Thyroid gland (tissue), 4 donors: ENCODE data around the gene RRAD. TPM values are rescaled to one million over a fixed set of nuclear protein-coding genes. Genes with fewer than 3 reads are reported as not detected.

ENCODE experiments used
- DNase-seq, 2 donors: peaks; one replicate each; pipeline ENCODE4 v3.0.0-alpha.2; 2019
- H3K27ac ChIP-seq, 3 donors: fragments of 200-600 bp; sonication (generic); 1 replicate in 2 of 3; 2 replicates in 1 of 3; pipeline ENCODE4 v1.5.1; 2016 to 2019; ENCODE audit warnings: mild to moderate bottlenecking in 1 of 3, moderate library complexity in 1 of 3
- H3K27me3 ChIP-seq: fragments of 200-600 bp; sonication (generic); one replicate; pipeline ENCODE4 v1.5.1; 2019
- H3K36me3 ChIP-seq, 2 donors: fragments of 200-600 bp; sonication (generic); one replicate each; pipeline ENCODE4 v1.5.1; 2016 to 2019
- H3K4me1 ChIP-seq, 2 donors: fragments of 200-600 bp; sonication (generic); one replicate each; pipeline ENCODE4 v1.5.1; 2017 to 2019
- H3K4me3 ChIP-seq, 3 donors: fragments of 200-600 bp; sonication (generic); replicated peaks in 1 of 3; 1 replicate in 2 of 3; 2 replicates in 1 of 3; pipeline ENCODE4 v1.5.1; 2016; ENCODE audit warnings: mild to moderate bottlenecking in 1 of 3
- H3K9me3 ChIP-seq: fragments of 200-600 bp; sonication (generic); one replicate; pipeline ENCODE4 v1.5.1; 2017
- CTCF ChIP-seq, 6 experiments: fragments of 200-600 bp in 3 of 6; fragments of 450-650 bp in 3 of 6; sonication (generic) in 3 of 6; IDR thresholded peaks; one replicate each; pipeline ENCODE4 v1.5.1; 2016 to 2019; ENCODE audit warnings: antibody characterized with exemption in 6 of 6, mild to moderate bottlenecking in 2 of 6, inconsistent platforms in 1 of 6, moderate library complexity in 1 of 6
- POLR2A ChIP-seq, 2 donors: fragments of 450-650 bp; IDR thresholded peaks; one replicate each; pipeline ENCODE4 v1.6.1; 2017; ENCODE audit warnings: antibody characterized with exemption in 2 of 2, mild to moderate bottlenecking in 2 of 2, moderate library complexity in 1 of 2
- WGBS, 2 donors: methylation state at CpG; one replicate each; pipeline ENCODE4 v1.1.5; 2017; 5-methylcytosine and 5-hydroxymethylcytosine counted together
- intact Hi-C: fragments of 100-400 bp; cut with DNase I; formaldehyde crosslinking; loops from one replicate; pipeline ENCODE4 v1.15.1; 2023
- total RNA-seq, 4 donors: library from RNA; depleted of rRNA; stranded (reverse); fragments of >200 nt; gene quantifications; one replicate each; pipeline ENCODE4 v1.2.3, GENCODE V29; 2016

RRAD gene
- total RNA-seq, 4 donors from 2014 or later: 6.1 to 15.6 (median 10.9) TPM

- peak overlapping the region in 1 of 3 donors; percentile 25 for H3K4me3 ChIP-seq
- TF ChIP-seq POLR2A (IDR thresholded peaks at IDR 0.05) (no peak), CTCF (IDR thresholded peaks at IDR 0.05) (no peak)
Observed at GRCh38 chr16:66923866-66924265, 1.5 kb downstream of the RRAD start.

GRCh38 chr16:66923247-66923731 lies 2.0 kb downstream of the RRAD start:
- H3K27me3 ChIP-seq: no peaks in the 10 kb centered on the region
- intact Hi-C loops: no loop called here
- no peak for TF ChIP-seq CTCF (IDR thresholded peaks at IDR 0.05)
- TF ChIP-seq POLR2A (IDR thresholded peaks at IDR 0.05): peak in 1 of 2 donors; percentile 25
- H3K4me3 ChIP-seq: no peak overlapping the region
- WGBS, 2 donors: 28 to 34% methylated on average over 16 to 18 of the region's 18 CpGs
- H3K9me3 ChIP-seq: no peaks in the 10 kb centered on the region
- peak; percentile 92 to 93 for DNase-seq
- peaks cover 51 to 95% of the 10 kb centered on the region in 2 donors for H3K4me1 ChIP-seq
- peak overlapping the region; percentile 88 to 93 (median 91) for H3K27ac ChIP-seq
- no peaks in the 10 kb centered on the region for H3K36me3 ChIP-seq

More at GRCh38 chr16:66923866-66924265, 1.5 kb downstream of the RRAD start:
- no peaks in the 10 kb centered on the region for H3K27me3 ChIP-seq
- intact Hi-C loops: no loop called here
- no peaks in the 10 kb centered on the region for H3K9me3 ChIP-seq
- H3K27ac ChIP-seq: peak overlapping the region; percentile 47 to 91 (median 88)
- H3K4me1 ChIP-seq: peaks cover 46 to 90% of the 10 kb centered on the region in 2 donors
- WGBS, 2 donors: 39 to 49% methylated on average over 3 of the region's 3 CpGs
- DNase-seq: peak; percentile 67 to 77
- H3K36me3 ChIP-seq: no peaks in the 10 kb centered on the region

GRCh38 chr16:66921729-66922450 lies 3.4 kb downstream of the RRAD start:
- Histone ChIP-seq H3K27me3 (no peaks in the 10 kb centered on the region), H3K4me1 (peaks cover 58 to 91% of the 10 kb centered on the region in 2 donors), H3K4me3 (no peak overlapping the region), H3K27ac (peak overlapping the region; percentile 67 to 91 (median 88)), H3K9me3 (no peaks in the 10 kb centered on the region), H3K36me3 (no peaks in the 10 kb centered on the region)
- TF ChIP-seq CTCF (IDR thresholded peaks at IDR 0.05) (no peak), POLR2A (IDR thresholded peaks at IDR 0.05) (no peak)
- DNase-seq: no peak
- intact Hi-C loops: no loop called here
- WGBS, 2 donors: 83 to 87% methylated on average over 28 to 36 of the region's 42 CpGs

GRCh38 chr16:66920924-66921680 lies 4.2 kb downstream of the RRAD start:
- 73 to 76% methylated on average over 8 to 9 of the region's 9 CpGs for WGBS, 2 donors
- Histone ChIP-seq H3K4me1 (peaks cover 58 to 83% of the 10 kb centered on the region in 2 donors), H3K9me3 (no peaks in the 10 kb centered on the region), H3K4me3 (no peak overlapping the region), H3K36me3 (no peaks in the 10 kb centered on the region), H3K27ac (peak overlapping the region; percentile 67 to 91 (median 88)), H3K27me3 (no peaks in the 10 kb centered on the region)
- TF ChIP-seq CTCF (IDR thresholded peaks at IDR 0.05) (no peak), POLR2A (IDR thresholded peaks at IDR 0.05) (no peak)
- intact Hi-C loops: no loop called here
- peak; percentile 31 to 41 for DNase-seq

- H3K4me3 ChIP-seq: no peak overlapping the region
- intact Hi-C loops: no loop called here
- no peaks in the 10 kb centered on the region for H3K27me3 ChIP-seq
- H3K9me3 ChIP-seq: no peaks in the 10 kb centered on the region
- no peaks in the 10 kb centered on the region for H3K36me3 ChIP-seq
- peak overlapping the region; percentile 91 to 97 (median 97) for H3K27ac ChIP-seq
- peaks cover 53 to 74% of the 10 kb centered on the region in 2 donors for H3K4me1 ChIP-seq
- DNase-seq: no peak
- WGBS, 2 donors: no CpG with 5 or more reads among the region's 2 CpGs
- TF ChIP-seq POLR2A (IDR thresholded peaks at IDR 0.05) (no peak), CTCF (IDR thresholded peaks at IDR 0.05) (no peak)
Observed at GRCh38 chr16:66920299-66920590, 5.1 kb downstream of the RRAD start.
